BLaER1 treated with 17β-estradiol and CSF1 and Interleukin-3, amounts not matched to agents 10 nM and 100 nM (cell line): ENCODE measurements around the gene WDR18.

ENCODE experiments used
- H3K27ac ChIP-seq, 11 experiments: shearing (Covaris generic); formaldehyde crosslinking; 2 replicates each; pipeline ENCODE4 v1.8.1; 2022
- H3K27me3 ChIP-seq, 11 experiments: shearing (Covaris generic); formaldehyde crosslinking; 2 replicates each; pipeline ENCODE4 v1.8.1; 2022
- H3K36me3 ChIP-seq, 11 experiments: shearing (Covaris generic); formaldehyde crosslinking; 2 replicates each; pipeline ENCODE4 v1.8.1; 2022
- H3K4me1 ChIP-seq, 10 experiments: shearing (Covaris generic); formaldehyde crosslinking; 2 replicates each; pipeline ENCODE4 v1.8.1; 2022
- H3K4me2 ChIP-seq, 11 experiments: shearing (Covaris generic); formaldehyde crosslinking; 2 replicates each; pipeline ENCODE4 v1.8.1; 2022
- H3K4me3 ChIP-seq, 10 experiments: shearing (Covaris generic); formaldehyde crosslinking; 2 replicates each; pipeline ENCODE4 v1.8.1; 2022
- H3K9ac ChIP-seq, 11 experiments: shearing (Covaris generic); formaldehyde crosslinking; 2 replicates each; pipeline ENCODE4 v1.8.1; 2022
- H3K9me3 ChIP-seq, 11 experiments: shearing (Covaris generic); formaldehyde crosslinking; replicated peaks in 1 of 11; 2 replicates each; pipeline ENCODE4 v1.8.1; 2022
- H4K20me1 ChIP-seq, 11 experiments: shearing (Covaris generic); formaldehyde crosslinking; 2 replicates each; pipeline ENCODE4 v1.8.1; 2022
- Cebpa-rat ChIP-seq, 11 experiments: shearing (Covaris generic); IDR thresholded peaks; 2 replicates each; pipeline ENCODE4 v1.8.1; 2022

WDR18 gene

GRCh38 chr19:1007399-1008251 is 23.5 kb downstream of the WDR18 start:
- H3K4me3 ChIP-seq, result no peak overlapping the region
- no peaks in the 10 kb centered on the region for H3K4me1 ChIP-seq
- no peak for TF ChIP-seq Cebpa-rat (IDR thresholded peaks at IDR 0.05)
- peaks cover 21 to 84% (median 42%) of the 10 kb centered on the region in 11 experiments; a peak in 21 of 22 replicates for H4K20me1 ChIP-seq
- no peak overlapping the region for H3K9ac ChIP-seq
- no peak overlapping the region for H3K4me2 ChIP-seq
- H3K27ac ChIP-seq, result no peak overlapping the region
- H3K9me3 ChIP-seq, result no peaks in the 10 kb centered on the region
- peaks cover 32 to 53% (median 36%) of the 10 kb centered on the region in 11 experiments for H3K36me3 ChIP-seq
- peaks cover 8 to 16% (median 13%) of the 10 kb centered on the region in 11 experiments for H3K27me3 ChIP-seq

DNA sequence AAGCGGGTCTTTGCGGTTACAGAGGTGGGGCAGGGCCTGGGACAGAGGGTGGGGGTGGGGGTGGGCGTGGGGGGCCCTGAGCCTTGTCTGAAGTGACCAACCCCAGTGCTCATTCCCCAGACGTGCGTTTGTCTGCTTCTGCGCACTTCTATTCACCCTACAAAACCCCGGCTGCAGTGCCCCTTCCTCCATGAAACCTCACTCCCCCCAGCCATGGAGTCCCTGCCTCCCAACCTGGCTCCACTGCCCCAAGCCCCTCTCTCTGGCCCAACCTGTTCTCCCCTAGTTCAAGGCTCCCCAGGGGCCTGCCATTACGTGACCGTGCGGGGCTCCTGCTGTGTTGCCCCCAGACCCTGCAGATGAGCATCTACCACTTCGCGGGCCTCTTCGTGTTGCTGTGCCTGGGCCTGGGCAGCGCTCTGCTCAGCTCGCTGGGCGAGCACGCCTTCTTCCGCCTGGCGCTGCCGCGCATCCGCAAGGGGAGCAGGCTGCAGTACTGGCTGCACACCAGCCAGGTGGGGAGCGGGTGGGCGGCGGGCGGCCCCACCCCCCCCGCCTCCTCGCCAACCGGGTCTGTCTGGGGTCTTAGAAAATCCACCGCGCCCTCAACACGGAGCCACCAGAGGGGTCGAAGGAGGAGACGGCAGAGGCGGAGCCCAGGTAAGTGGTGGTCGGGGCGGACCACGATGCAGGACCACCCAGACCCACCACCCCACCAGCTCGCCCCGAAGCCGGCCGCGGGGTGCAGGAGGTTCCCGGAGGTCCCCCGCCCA is 24.3 kb downstream of the WDR18 start:
- H3K4me3 ChIP-seq, result no peak overlapping the region
- H3K9me3 ChIP-seq, result no peaks in the 10 kb centered on the region
- no peak overlapping the region for H3K27ac ChIP-seq
- H3K36me3 ChIP-seq, result peaks cover 39 to 62% (median 43%) of the 10 kb centered on the region in 11 experiments
- H4K20me1 ChIP-seq, result peaks cover 27 to 84% (median 49%) of the 10 kb centered on the region in 11 experiments
- H3K9ac ChIP-seq, result no peak overlapping the region
- peaks cover under 1 to 8% (median 5%) of the 10 kb centered on the region in 11 experiments; a peak in 16 of 22 replicates for H3K27me3 ChIP-seq
- no peak overlapping the region for H3K4me2 ChIP-seq
- no peaks in the 10 kb centered on the region for H3K4me1 ChIP-seq
- TF ChIP-seq Cebpa-rat (IDR thresholded peaks at IDR 0.05), result no peak

DNA sequence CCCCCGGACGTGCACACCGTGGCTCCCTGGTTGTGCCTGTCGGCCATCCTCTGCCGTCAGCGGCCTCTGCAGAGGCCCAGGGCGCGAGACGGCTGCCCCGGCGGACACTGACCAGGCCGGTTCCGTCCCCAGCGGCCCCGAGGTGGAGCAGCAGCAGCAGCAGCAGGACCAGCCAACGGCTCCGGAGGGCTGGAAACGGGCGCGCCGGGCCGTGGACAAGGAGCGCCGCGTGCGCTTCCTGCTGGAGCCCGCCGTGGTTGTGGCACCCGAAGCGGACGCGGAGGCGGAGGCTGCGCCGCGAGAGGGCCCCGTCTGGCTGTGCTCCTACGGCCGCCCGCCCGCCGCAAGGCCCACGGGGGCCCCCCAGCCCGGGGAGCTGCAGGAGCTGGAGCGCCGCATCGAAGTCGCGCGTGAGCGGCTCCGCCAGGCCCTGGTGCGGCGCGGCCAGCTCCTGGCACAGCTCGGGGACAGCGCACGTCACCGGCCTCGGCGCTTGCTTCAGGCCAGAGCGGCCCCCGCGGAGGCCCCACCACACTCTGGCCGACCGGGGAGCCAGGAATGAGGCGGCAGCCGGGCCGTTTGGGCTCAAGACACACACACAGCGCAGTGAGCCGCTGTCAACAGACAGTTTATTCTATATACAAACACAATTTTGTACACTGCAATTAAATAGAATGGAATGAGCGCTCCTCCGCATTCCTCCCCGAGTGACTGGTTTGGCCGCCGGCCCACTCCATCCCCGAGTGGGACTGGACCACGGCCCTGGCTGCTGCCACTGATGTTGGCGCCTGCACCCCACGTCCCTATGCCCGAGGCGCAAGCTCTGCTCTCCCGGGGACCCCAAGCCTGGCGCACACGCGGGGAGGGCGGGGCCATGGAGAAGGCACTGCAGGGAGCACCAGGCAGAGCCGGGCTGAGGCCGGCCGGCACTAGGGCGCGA is 25.2 kb downstream of the WDR18 start:
- peaks cover 47 to 70% (median 51%) of the 10 kb centered on the region in 11 experiments for H3K36me3 ChIP-seq
- no peaks in the 10 kb centered on the region for H3K4me1 ChIP-seq
- H3K9ac ChIP-seq, result no peak overlapping the region
- H3K27me3 ChIP-seq, result no peaks in the 10 kb centered on the region
- peaks cover 36 to 85% (median 57%) of the 10 kb centered on the region in 11 experiments for H4K20me1 ChIP-seq
- no peak overlapping the region for H3K27ac ChIP-seq
- H3K4me3 ChIP-seq, result no peak overlapping the region
- no peak overlapping the region for H3K4me2 ChIP-seq
- no peaks in the 10 kb centered on the region for H3K9me3 ChIP-seq
- no peak for TF ChIP-seq Cebpa-rat (IDR thresholded peaks at IDR 0.05)

GRCh38 chr19:1009981-1010538 is 25.9 kb downstream of the WDR18 start:
- no peaks in the 10 kb centered on the region for H3K9me3 ChIP-seq
- no peak overlapping the region for H3K9ac ChIP-seq
- H3K4me3 ChIP-seq, result no peak overlapping the region
- no peak overlapping the region for H3K4me2 ChIP-seq
- peaks cover 55 to 78% (median 59%) of the 10 kb centered on the region in 11 experiments for H3K36me3 ChIP-seq
- no peak for TF ChIP-seq Cebpa-rat (IDR thresholded peaks at IDR 0.05)
- peaks cover 43 to 86% (median 65%) of the 10 kb centered on the region in 11 experiments for H4K20me1 ChIP-seq
- H3K27ac ChIP-seq, result no peak overlapping the region
- H3K27me3 ChIP-seq, result no peaks in the 10 kb centered on the region
- H3K4me1 ChIP-seq, result no peaks in the 10 kb centered on the region

- H3K9ac ChIP-seq, result no peak overlapping the region
- no peaks in the 10 kb centered on the region for H3K4me1 ChIP-seq
- H4K20me1 ChIP-seq, result peaks cover 51 to 89% (median 73%) of the 10 kb centered on the region in 11 experiments
- no peak overlapping the region for H3K27ac ChIP-seq
- no peak overlapping the region for H3K4me3 ChIP-seq
- H3K36me3 ChIP-seq, result peaks cover 62 to 86% (median 67%) of the 10 kb centered on the region in 11 experiments
- H3K9me3 ChIP-seq, result no peaks in the 10 kb centered on the region
- no peaks in the 10 kb centered on the region for H3K27me3 ChIP-seq
- H3K4me2 ChIP-seq, result no peak overlapping the region
- TF ChIP-seq Cebpa-rat (IDR thresholded peaks at IDR 0.05), result no peak
Observed at GRCh38 chr19:1010586-1011510, 26.7 kb downstream of the WDR18 start.

- peaks cover 62 to 91% (median 77%) of the 10 kb centered on the region in 11 experiments for H4K20me1 ChIP-seq
- no peak for TF ChIP-seq Cebpa-rat (IDR thresholded peaks at IDR 0.05)
Observed at GRCh38 chr19:1011831-1012333, 27.7 kb downstream of the WDR18 start.

DNA sequence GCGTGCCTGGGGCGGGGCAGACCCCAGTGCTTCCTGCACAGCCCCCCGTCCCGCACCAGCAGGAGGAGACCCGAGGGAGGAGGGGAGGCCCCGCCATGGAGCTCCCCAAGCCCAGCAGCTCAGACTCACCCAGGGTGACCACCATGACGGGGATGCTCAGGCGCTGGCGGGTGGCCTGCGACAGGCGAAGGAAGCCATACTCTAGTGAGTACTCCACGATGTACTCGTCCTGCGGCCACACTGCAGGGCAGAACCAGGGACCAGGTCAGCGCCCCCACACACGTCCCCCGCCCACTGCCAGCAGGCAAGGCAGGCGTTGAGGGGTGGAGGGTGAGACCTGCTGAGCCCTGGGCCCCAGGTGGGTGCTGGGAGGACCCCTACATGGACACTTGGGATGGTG is 28.2 kb downstream of the WDR18 start:
- no peak for TF ChIP-seq Cebpa-rat (IDR thresholded peaks at IDR 0.05)
- Histone ChIP-seq H3K4me3 (no peak overlapping the region), H3K9me3 (no peaks in the 10 kb centered on the region), H4K20me1 (peaks cover 66 to 91% (median 80%) of the 10 kb centered on the region in 11 experiments), H3K36me3 (peaks cover 66 to 90% (median 76%) of the 10 kb centered on the region in 11 experiments), H3K4me1 (peaks cover 4 to 13% (median 11%) of the 10 kb centered on the region in 10 experiments; a peak in 19 of 20 replicates), H3K9ac (no peak overlapping the region), H3K4me2 (no peak overlapping the region), H3K27me3 (no peaks in the 10 kb centered on the region), H3K27ac (no peak overlapping the region)

More at GRCh38 chr19:1011831-1012333, 27.7 kb downstream of the WDR18 start:
- no peaks in the 10 kb centered on the region for H3K27me3 ChIP-seq
- H3K9me3 ChIP-seq, result no peaks in the 10 kb centered on the region
- peaks cover 62 to 90% (median 75%) of the 10 kb centered on the region in 11 experiments for H3K36me3 ChIP-seq
- no peak overlapping the region for H3K4me2 ChIP-seq
- H3K4me3 ChIP-seq, result no peak overlapping the region
- no peak overlapping the region for H3K27ac ChIP-seq
- H3K9ac ChIP-seq, result no peak overlapping the region
- peaks cover 0 to 8% (median 7%) of the 10 kb centered on the region in 10 experiments; a peak in 14 of 20 replicates for H3K4me1 ChIP-seq
